OCI-LY3 (cell line): ENCODE measurements around the gene KCNJ12.

Experiments used
- H2AFZ ChIP-seq: fragments of 200-600, 300-600 bp; shearing (Covaris generic); 2 replicates; pipeline ENCODE4 v1.6.0; 2014; ENCODE audit warnings: antibody characterized with exemption, low read depth, low read length
- H3K27ac ChIP-seq: fragments of 200-600, 300-600 bp; sonication (generic); 2 replicates; pipeline ENCODE4 v1.5.1; 2014; ENCODE audit warnings: mild to moderate bottlenecking, low read length, moderate library complexity, mixed read lengths
- H3K27me3 ChIP-seq: fragments of 200-600, 300-600 bp; sonication (generic); 2 replicates; pipeline ENCODE4 v1.6.1; 2014; ENCODE audit warnings: low read depth, low read length, mixed read lengths
- H3K36me3 ChIP-seq: fragments of 200-600, 300-600 bp; sonication (generic); replicated peaks from 2 replicates; pipeline ENCODE3; 2014; ENCODE audit warnings: low read depth, low read length, mixed read lengths
- H3K4me1 ChIP-seq: fragments of 300-600, 200-600 bp; sonication (generic); 2 replicates; pipeline ENCODE4 v1.6.1; 2014; ENCODE audit warnings: low read length, mixed read lengths
- H3K4me2 ChIP-seq: fragments of 200-600, 300-600 bp; sonication (generic); 2 replicates; pipeline ENCODE4 v1.6.1; 2014; ENCODE audit warnings: low read length, mixed read lengths
- H3K4me3 ChIP-seq: fragments of 300-600, 200-600 bp; sonication (generic); 2 replicates; pipeline ENCODE4 v1.5.1; 2014; ENCODE audit warnings: antibody characterized with exemption, mild to moderate bottlenecking, low read length, moderate library complexity
- H3K79me2 ChIP-seq: fragments of 300-600, 200-600 bp; shearing (Covaris generic); 2 replicates; pipeline ENCODE4 v1.6.1; 2014; ENCODE audit warnings: mild to moderate bottlenecking, low read length, mixed read lengths
- H3K9ac ChIP-seq: fragments of 300-600, 200-600 bp; shearing (Covaris generic); 2 replicates; pipeline ENCODE4 v1.6.0; 2014; ENCODE audit warnings: mild to moderate bottlenecking, low read length, moderate library complexity
- H3K9me3 ChIP-seq: fragments of 200-600, 300-600 bp; shearing (Covaris generic); 2 replicates; pipeline ENCODE4 v1.6.1; 2014; ENCODE audit warnings: low read length, mixed read lengths; ENCODE audit not compliant: insufficient read depth
- H4K20me1 ChIP-seq: fragments of 200-600, 300-600 bp; sonication (generic); 2 replicates; pipeline ENCODE4 v1.6.1; 2016; ENCODE audit warnings: low read length, mixed read lengths; ENCODE audit not compliant: insufficient read depth
- EZH2phosphoT487 ChIP-seq: fragments of 200-600 bp; shearing (Covaris generic); IDR thresholded peaks from 2 replicates; pipeline ENCODE4 v1.6.1; 2018; ENCODE audit warnings: antibody characterized with exemption, mixed run types, low read depth
- TF ChIP-seq, protein P1 (sequence below): fragments of 200-600, 300-600 bp; sonication (generic); IDR thresholded peaks from 2 replicates; pipeline ENCODE4 v1.5.1; 2014; ENCODE audit warnings: antibody characterized with exemption, low read length, low read depth

KCNJ12 gene

DNA sequence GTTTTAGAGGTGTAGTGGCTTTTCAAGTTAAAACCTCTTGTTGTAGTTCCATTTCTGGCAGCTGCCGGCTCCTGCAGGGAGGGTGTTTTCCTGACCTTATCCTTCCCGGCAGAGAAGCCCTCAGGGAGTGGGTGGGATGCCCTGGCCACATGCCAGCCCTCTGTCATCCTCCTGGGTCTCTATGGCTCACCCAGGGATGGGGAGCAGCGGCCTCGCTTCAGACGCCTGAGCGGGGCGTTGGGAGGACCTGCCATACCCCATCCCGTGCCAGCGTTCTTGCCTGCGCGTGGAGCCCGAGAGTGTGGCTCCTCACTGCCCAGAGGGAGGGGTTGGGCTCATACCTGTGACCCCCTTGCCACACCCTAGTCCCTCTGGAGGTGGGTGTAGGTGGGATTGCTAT lies 11.9 kb downstream of the KCNJ12 start:
- Histone ChIP-seq H3K4me1 (no peaks in the 10 kb centered on the region), H4K20me1 (no peaks in the 10 kb centered on the region), H3K9me3 (no peaks in the 10 kb centered on the region), H3K27me3 (no peaks in the 10 kb centered on the region), H3K79me2 (no peaks in the 10 kb centered on the region), H3K36me3 (no peaks in the 10 kb centered on the region), H3K9ac (no peak overlapping the region), H3K4me2 (no peak overlapping the region), H3K4me3 (no peak overlapping the region), H3K27ac (no peak overlapping the region), H2AFZ (no peak overlapping the region)
- TF ChIP-seq EZH2phosphoT487: no peak
- TF ChIP-seq, protein P1, sequence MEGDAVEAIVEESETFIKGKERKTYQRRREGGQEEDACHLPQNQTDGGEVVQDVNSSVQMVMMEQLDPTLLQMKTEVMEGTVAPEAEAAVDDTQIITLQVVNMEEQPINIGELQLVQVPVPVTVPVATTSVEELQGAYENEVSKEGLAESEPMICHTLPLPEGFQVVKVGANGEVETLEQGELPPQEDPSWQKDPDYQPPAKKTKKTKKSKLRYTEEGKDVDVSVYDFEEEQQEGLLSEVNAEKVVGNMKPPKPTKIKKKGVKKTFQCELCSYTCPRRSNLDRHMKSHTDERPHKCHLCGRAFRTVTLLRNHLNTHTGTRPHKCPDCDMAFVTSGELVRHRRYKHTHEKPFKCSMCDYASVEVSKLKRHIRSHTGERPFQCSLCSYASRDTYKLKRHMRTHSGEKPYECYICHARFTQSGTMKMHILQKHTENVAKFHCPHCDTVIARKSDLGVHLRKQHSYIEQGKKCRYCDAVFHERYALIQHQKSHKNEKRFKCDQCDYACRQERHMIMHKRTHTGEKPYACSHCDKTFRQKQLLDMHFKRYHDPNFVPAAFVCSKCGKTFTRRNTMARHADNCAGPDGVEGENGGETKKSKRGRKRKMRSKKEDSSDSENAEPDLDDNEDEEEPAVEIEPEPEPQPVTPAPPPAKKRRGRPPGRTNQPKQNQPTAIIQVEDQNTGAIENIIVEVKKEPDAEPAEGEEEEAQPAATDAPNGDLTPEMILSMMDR: no peak

DNA sequence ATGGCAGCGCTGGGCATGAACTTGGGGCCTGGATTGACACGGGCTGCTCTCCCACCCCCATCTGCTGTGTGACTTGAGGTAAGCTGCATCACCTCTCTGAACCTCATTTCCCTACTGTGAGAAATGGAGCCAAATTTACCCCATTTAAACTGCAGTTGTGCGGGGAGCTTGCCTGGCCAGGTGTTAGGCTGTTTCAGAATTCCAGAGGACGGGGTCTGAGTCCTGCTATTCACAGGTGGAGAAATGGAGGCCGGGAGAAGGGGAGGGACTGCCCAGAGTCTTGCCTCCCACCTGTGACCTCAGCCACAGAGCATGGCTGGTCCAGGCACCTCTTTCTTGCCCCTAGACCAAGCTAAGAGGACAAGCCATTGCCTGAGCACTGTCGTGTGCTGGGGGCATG lies 12.8 kb downstream of the KCNJ12 start:
- H3K36me3 ChIP-seq: no peaks in the 10 kb centered on the region

GRCh38 chr17:21389394-21389793 lies 13.2 kb downstream of the KCNJ12 start:
- Histone ChIP-seq H3K36me3 (no peaks in the 10 kb centered on the region), H2AFZ (no peak overlapping the region), H3K9me3 (no peaks in the 10 kb centered on the region), H3K4me1 (no peaks in the 10 kb centered on the region), H3K79me2 (no peaks in the 10 kb centered on the region), H4K20me1 (no peaks in the 10 kb centered on the region), H3K4me3 (no peak overlapping the region), H3K4me2 (no peak overlapping the region), H3K27ac (no peak overlapping the region), H3K9ac (no peak overlapping the region), H3K27me3 (no peaks in the 10 kb centered on the region)
- no peak for TF ChIP-seq EZH2phosphoT487
- TF ChIP-seq, protein P1: no peak

More for the DNA sequence above, 12.8 kb downstream of the KCNJ12 start:
- Histone ChIP-seq H3K79me2 (no peaks in the 10 kb centered on the region), H3K4me3 (no peak overlapping the region), H3K4me2 (no peak overlapping the region), H3K27ac (no peak overlapping the region), H2AFZ (no peak overlapping the region), H3K9ac (no peak overlapping the region), H3K9me3 (no peaks in the 10 kb centered on the region), H3K27me3 (no peaks in the 10 kb centered on the region), H3K4me1 (no peaks in the 10 kb centered on the region), H4K20me1 (no peaks in the 10 kb centered on the region)
- TF ChIP-seq, protein P1: no peak
- TF ChIP-seq EZH2phosphoT487: no peak

GRCh38 chr17:21390294-21390693 lies 14.1 kb downstream of the KCNJ12 start:
- Histone ChIP-seq H3K9me3 (no peaks in the 10 kb centered on the region), H3K36me3 (no peaks in the 10 kb centered on the region), H3K27me3 (no peaks in the 10 kb centered on the region), H3K4me3 (no peak overlapping the region), H3K27ac (no peak overlapping the region), H3K4me2 (no peak overlapping the region), H3K79me2 (no peaks in the 10 kb centered on the region), H2AFZ (no peak overlapping the region), H3K9ac (no peak overlapping the region), H4K20me1 (no peaks in the 10 kb centered on the region), H3K4me1 (no peaks in the 10 kb centered on the region)
- no peak for TF ChIP-seq EZH2phosphoT487
- TF ChIP-seq, protein P1: no peak
